ENCODE results near the gene KCNQ1.
A peak's percentile ranks its signal among the peaks of the same experiment; 100 is the strongest.

Gene KCNQ1

GRCh38 chr11:2651054-2651617 is 206.3 kb downstream of the KCNQ1 start:
- no peak for DNase-seq (ENCODE audit: low spot score)

DNA sequence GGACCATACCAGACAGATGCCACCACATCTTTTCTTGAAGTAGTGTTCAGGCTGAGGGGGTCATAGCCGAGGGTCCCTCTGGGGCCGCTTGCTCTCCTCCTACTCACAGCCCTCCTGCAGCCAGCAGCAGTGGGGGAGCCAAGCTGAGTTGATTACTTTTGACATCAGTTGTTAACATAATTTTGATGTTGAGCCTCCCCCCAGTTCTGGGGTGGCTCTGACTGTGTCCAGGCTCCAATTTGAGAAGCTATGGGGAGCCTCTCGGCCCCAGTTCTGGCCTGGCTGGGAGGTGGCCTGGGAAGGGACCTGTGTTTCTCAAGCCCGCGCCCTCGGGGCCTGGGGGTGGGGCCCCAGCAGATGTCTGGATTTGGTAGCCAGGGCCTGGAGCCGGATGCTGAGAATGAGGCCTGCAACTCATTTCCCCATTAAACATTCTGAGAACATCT is 207.0 kb downstream of the KCNQ1 start:
- DNase-seq (ENCODE audit: low spot score) = peak; percentile 1

GRCh38 chr11:2652333-2653197 is 207.8 kb downstream of the KCNQ1 start:
- DNase-seq (ENCODE audit: low spot score) = no peak

- no peak for DNase-seq (ENCODE audit: low spot score)
These were observed 208.4 kb downstream of the KCNQ1 start for GRCh38 chr11:2653198-2653551.

- peak; percentile 0 for DNase-seq (ENCODE audit: low spot score)
These were observed 209.3 kb downstream of the KCNQ1 start for GRCh38 chr11:2653930-2654739.

- peak; percentile 1 for DNase-seq (ENCODE audit: low spot score)
These were observed 210.4 kb downstream of the KCNQ1 start for GRCh38 chr11:2655016-2655719.

DNA sequence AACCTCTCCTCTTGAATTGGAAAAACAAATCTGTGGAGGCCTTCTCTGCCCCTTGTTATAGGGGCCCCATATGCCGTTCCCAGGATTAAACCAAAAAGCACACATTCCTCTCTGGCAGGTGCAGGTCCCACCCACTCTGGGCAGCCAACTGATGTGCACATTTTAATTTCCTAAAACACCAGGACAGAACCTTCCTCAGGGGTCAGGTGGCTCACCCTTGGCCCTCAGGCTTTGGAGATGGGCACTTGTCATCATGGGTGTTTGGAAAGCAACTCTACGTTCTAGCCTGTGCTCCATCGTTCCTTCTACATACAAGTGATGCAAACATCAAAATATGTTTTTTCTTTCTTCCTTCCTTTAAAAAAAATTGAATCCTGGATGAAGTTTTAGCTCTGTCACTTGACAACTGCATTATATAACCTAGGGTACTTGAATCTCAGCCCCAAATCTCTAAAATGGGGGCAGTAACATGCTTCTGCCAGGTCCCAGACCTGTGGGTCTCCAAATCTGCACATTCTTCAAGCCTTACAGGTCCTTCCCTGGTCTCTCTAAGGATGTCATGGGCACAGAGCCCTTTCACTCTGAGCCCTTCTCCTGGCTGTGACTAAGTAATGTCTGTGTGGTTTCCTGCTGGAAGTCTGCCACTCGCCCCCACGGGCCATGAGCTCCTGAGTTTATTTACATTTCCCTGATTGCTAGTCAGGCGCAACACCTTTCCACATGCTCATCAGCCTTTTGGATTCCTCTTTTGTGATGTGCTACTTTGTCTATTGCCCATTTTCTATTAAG is 211.2 kb downstream of the KCNQ1 start:
- peak; percentile 40 for DNase-seq (ENCODE audit: low spot score)

- DNase-seq (ENCODE audit: low spot score) = no peak
These were observed 212.1 kb downstream of the KCNQ1 start for GRCh38 chr11:2656859-2657258.

DNA sequence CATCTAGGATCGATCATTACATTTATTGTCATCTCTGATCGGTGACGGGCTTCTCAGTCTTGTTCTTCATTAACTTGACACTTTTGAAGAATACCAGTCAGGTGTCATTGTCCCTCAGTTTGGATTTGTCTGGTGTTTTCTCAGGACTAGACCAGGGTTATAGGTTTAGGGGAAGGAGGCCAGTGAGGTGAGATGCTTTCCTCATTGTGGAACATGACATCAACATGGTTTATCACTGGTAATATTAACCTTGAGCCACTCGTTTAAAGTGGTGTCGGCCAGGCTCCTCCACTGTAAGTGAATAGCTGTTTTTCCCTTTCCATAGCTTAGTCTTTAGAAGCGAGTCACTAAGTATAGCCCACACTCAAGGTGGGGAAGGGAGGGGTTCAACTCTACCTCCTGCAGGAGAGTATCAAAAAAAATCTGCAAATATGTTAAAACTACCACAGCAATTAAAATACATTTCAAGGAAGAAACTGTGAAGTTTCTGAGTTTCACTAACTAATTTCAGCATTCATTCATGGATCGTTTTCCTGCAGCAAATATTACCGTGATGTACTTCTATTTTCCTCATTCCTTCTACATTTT is 213.0 kb downstream of the KCNQ1 start:
- no peak for DNase-seq (ENCODE audit: low spot score)

DNA sequence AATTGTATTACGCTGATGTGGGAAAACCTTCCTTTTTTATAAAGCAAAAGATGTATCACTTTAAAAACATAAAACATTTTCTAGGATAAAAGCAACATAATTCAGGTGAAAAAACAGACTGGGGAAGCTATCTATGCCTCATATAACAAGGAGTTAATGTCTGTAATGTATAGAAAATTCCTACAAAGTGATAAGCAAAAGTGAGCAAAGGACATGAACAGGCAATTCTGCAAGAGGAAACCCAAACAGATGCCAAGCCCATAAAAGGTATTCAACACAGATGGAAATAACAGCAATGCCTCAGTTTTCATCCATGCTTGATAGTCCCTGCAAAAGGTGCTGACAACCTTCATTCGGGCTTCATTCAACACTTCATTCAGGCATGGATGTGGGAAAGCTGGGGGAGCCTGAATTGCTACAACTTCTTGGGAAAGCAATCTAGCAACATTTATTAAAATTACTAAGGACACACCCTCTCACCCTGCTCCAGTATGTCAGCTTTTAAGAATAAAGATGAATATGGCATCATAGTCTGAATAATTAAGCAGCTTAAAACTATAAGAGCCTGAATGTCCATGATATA is 215.6 kb downstream of the KCNQ1 start:
- no peak for DNase-seq (ENCODE audit: low spot score)

DNA sequence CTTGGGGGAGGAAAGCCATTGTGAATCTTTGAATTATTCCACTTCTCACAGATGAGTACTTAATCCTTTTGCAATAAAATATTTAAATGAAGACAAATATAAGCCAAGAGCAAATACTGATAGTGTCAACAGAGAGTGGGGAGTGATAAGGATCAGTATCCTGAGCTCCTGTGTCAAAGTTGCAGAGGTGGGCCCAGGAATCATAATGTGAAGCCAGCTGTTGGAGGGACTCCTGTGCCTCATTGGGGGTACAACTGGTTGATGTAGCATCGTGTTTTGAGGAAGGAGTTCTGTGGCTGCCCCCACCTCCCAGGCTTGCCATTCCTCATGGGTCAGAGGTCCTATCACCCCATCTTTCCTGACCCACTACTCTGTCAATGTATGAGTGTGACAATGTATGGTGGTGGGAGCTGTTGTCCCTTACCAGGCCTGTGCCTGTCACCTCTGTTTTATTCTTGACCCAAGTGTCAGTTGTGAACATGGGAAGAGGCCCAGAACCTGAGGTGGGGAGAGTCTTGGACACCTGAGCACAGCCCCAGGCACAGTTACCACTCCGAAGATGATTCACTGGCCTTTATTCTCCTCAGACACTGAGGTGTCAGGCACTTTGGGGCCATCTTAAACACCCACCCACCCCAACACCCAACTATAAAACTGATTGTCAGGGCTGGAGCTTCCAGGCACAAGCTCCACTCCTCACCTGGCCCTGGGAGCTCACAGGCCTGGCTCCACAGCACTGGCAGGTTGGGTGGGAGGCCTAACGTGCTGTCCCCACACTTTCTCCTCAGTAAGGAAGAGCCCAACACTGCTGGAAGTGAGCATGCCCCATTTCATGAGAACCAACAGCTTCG is 216.6 kb downstream of the KCNQ1 start:
- no peak for DNase-seq (ENCODE audit: low spot score)

- DNase-seq (ENCODE audit: low spot score) = no peak
These were observed 217.2 kb downstream of the KCNQ1 start for GRCh38 chr11:2662024-2662312.

GRCh38 chr11:2662430-2663299 is 217.9 kb downstream of the KCNQ1 start:
- DNase-seq (ENCODE audit: low spot score) = no peak

DNA sequence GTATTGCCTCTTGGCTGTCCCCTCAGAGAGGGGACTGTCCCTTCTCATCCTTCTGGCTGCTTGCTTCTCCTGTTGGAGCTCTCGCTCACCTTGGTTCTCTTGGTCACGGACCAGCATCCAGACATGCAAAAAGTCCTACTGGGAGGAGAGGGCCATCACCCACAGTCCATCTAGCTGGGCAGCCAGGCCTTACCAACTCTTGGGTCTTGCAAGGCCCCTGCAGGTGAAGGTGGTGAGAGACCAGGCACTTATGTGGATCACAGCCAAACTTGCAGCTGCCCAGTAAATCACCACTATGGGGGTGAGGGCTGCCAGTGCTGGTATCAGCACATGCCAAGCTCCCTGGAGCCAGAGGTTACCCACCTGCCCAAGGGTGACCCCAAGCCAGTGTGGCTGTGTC is 218.7 kb downstream of the KCNQ1 start:
- DNase-seq (ENCODE audit: low spot score) = no peak

DNA sequence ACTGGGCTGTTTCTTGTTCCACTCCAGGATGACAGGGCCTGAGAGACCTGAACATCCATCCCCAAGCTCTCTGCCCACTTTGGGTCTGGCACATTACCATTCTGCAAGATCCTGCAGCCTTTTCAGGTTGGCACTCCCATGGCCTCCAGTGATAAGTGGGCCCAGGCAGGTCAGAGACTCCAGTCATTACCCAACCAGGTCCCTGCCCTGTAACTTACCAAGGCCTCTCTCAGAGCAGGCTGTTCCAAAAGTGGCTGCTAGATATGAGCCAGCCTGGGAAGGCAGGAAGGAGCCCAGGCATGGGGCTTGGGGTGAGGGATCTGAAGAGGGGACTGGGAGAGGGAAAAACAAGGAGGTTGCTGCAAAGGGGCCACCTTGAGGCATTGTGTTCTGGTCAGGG is 219.1 kb downstream of the KCNQ1 start:
- DNase-seq (ENCODE audit: low spot score) = no peak

DNA sequence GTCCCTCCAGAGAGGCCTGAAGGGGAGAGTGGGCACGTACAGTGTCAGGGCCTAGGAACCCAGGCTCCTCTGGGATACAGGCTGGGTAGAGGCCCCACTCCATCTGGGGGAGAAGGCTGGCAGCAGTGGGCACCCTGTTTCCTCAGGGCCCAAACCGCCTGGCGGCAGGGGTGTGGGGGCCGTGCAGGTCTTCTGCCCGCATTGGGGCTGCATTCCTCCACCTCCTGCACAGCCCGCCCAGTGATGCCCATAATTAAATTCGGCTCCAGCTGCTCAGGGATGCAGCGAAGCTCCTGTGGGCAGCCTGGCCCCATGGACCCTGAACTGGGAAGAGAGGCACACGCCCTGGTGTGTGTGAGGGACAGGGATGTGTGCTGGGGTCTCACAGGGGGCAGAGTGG is 219.6 kb downstream of the KCNQ1 start:
- DNase-seq (ENCODE audit: low spot score) = no peak

- DNase-seq (ENCODE audit: low spot score) = no peak
These were observed 220.2 kb downstream of the KCNQ1 start for GRCh38 chr11:2664791-2665525.

All from AG08395 (cell line).